Measurements from ENCODE around the gene SOBP. TPM values are rescaled to one million over a fixed set of nuclear protein-coding genes. Genes with fewer than 3 reads are reported as not detected.

Gene SOBP
- total RNA-seq, 2 experiments from 2014 or later: 1.2 to 1.4 TPM

GRCh38 chr6:107707346-107708275 lies 217.7 kb downstream of the SOBP start:
- Mint-ChIP-seq H3K27me3 (no peaks in the 10 kb centered on the region), H3K36me3 (peaks cover 20% of the 10 kb centered on the region), H3K9me3 (no peaks in the 10 kb centered on the region), H3K4me3 (no peak overlapping the region), H3K4me1 (peaks cover 21% of the 10 kb centered on the region), H3K27ac (no peak overlapping the region)
- DNase-seq (no peak), ATAC-seq (ENCODE audit: low read depth) (no peak)
- POLR2A ChIA-PET: no interaction called here

- Mint-ChIP-seq H3K4me3 (no peak overlapping the region), H3K4me1 (peaks cover 29% of the 10 kb centered on the region), H3K9me3 (no peaks in the 10 kb centered on the region), H3K36me3 (peaks cover 23% of the 10 kb centered on the region), H3K27ac (no peak overlapping the region), H3K27me3 (no peaks in the 10 kb centered on the region)
- ATAC-seq (ENCODE audit: low read depth): no peak
- DNase-seq: no peak
- POLR2A ChIA-PET: no interaction called here
These were observed 218.5 kb downstream of the SOBP start for GRCh38 chr6:107708435-107708834.

- Mint-ChIP-seq H3K4me1 (peaks cover 36% of the 10 kb centered on the region), H3K4me3 (no peak overlapping the region), H3K27ac (peak overlapping the region; percentile 17), H3K36me3 (peaks cover 20% of the 10 kb centered on the region), H3K9me3 (no peaks in the 10 kb centered on the region), H3K27me3 (no peaks in the 10 kb centered on the region)
- ATAC-seq (ENCODE audit: low read depth) (no peak), DNase-seq (no peak)
- POLR2A ChIA-PET: no interaction called here
These were observed 219.4 kb downstream of the SOBP start for GRCh38 chr6:107709341-107709740.

Other genes starting within 250 kb of the SOBP start
- gene PDSS2, start 30.6 kb upstream of the SOBP start, total RNA-seq: 10 to 100 TPM; 12.8 to 15.4 TPM